HepG2 (cell line): ENCODE measurements around the gene DNAJB11. TPM values are rescaled to one million over a fixed set of nuclear protein-coding genes. Genes with fewer than 3 reads are reported as not detected.

ENCODE experiments used
- ATF7 ChIP-seq, 2 experiments: fragments of 450-650 bp in 1 of 2; sonication (generic) in 1 of 2; formaldehyde crosslinking in 1 of 2; IDR thresholded peaks; 2 replicates each; pipeline versions ENCODE4 v1.4.0 to v1.6.1; 2016 to 2020; ENCODE audit warnings: antibody characterized with exemption in 1 of 2, mild to moderate bottlenecking in 1 of 2, missing genetic modification reagents in 1 of 2
- ATF7-NPFF ChIP-seq: sonication (generic); formaldehyde crosslinking; IDR thresholded peaks from 2 replicates; pipeline ENCODE4 v1.8.1; 2023; ENCODE audit warnings: mild to moderate bottlenecking, low read depth, missing genetic modification reagents, moderate library complexity
- CHCHD3 ChIP-seq: sonication (generic); formaldehyde crosslinking; IDR thresholded peaks from 2 replicates; pipeline ENCODE4 v1.8.0; 2022; ENCODE audit warnings: mild to moderate bottlenecking, missing genetic modification reagents, moderate library complexity
- ERF ChIP-seq: IDR thresholded peaks from 2 replicates; pipeline ENCODE4 v1.6.1; 2018; ENCODE audit warnings: missing biosample characterization, missing genetic modification reagents
- FOXC1 ChIP-seq: sonication (generic); formaldehyde crosslinking; IDR thresholded peaks from 2 replicates; pipeline ENCODE4 v1.8.0; 2022; ENCODE audit warnings: mild to moderate bottlenecking, missing genetic modification reagents, borderline replicate concordance
- GLMP ChIP-seq: sonication (generic); formaldehyde crosslinking; IDR thresholded peaks from 2 replicates; pipeline ENCODE4 v1.9.0; 2021; ENCODE audit warnings: missing genetic modification reagents, mild to moderate bottlenecking, borderline replicate concordance
- GPN1 ChIP-seq: sonication (generic); formaldehyde crosslinking; IDR thresholded peaks from 2 replicates; pipeline ENCODE4 v1.5.1; 2020; ENCODE audit warnings: missing genetic modification reagents, borderline replicate concordance
- HOXA9 ChIP-seq: sonication (generic); formaldehyde crosslinking; IDR thresholded peaks from 2 replicates; pipeline ENCODE4 v1.8.1; 2022; ENCODE audit warnings: missing genetic modification reagents, mild to moderate bottlenecking, moderate library complexity, borderline replicate concordance
- NFYB ChIP-seq: sonication (generic); formaldehyde crosslinking; IDR thresholded peaks from 2 replicates; pipeline ENCODE4 v1.4.0; 2020; ENCODE audit warnings: missing genetic modification reagents
- NR2F1 ChIP-seq, 2 experiments: fragments of 450-650 bp in 1 of 2; formaldehyde crosslinking in 1 of 2; IDR thresholded peaks; 2 replicates each; pipeline versions ENCODE4 v1.5.0 to v1.6.1; 2016 to 2020; ENCODE audit warnings: mild to moderate bottlenecking in 1 of 2, missing compliant biosample characterization in 1 of 2, missing genetic modification reagents in 1 of 2, moderate library complexity in 1 of 2
- PAF1 ChIP-seq: IDR thresholded peaks from 2 replicates; pipeline ENCODE4 v1.6.1; 2016; ENCODE audit warnings: missing genetic modification reagents, missing compliant biosample characterization
- SP5 ChIP-seq: IDR thresholded peaks from 2 replicates; pipeline ENCODE4 v1.6.1; 2016; ENCODE audit warnings: low read depth, borderline replicate concordance
- SRSF9 ChIP-seq: fragments of 200-400 bp; formaldehyde crosslinking; IDR thresholded peaks from 2 replicates; pipeline ENCODE4 v1.6.1; 2018; ENCODE audit warnings: borderline replicate concordance, mild to moderate bottlenecking, low read depth, low read length; ENCODE audit not compliant: insufficient read depth, poor library complexity, severe bottlenecking
- ZFY ChIP-seq: sonication (generic); formaldehyde crosslinking; IDR thresholded peaks from 2 replicates; pipeline ENCODE4 v1.4.0; 2020; ENCODE audit warnings: missing genetic modification reagents
- ZKSCAN5 ChIP-seq: sonication (generic); formaldehyde crosslinking; IDR thresholded peaks from 2 replicates; pipeline ENCODE4 v1.5.1; 2020; ENCODE audit warnings: mild to moderate bottlenecking, missing genetic modification reagents
- ZNF234 ChIP-seq: sonication (generic); formaldehyde crosslinking; conservative IDR thresholded peaks from 2 replicates; pipeline ENCODE4 v1.5.1; 2020; ENCODE audit warnings: mild to moderate bottlenecking, missing genetic modification reagents
- ZNF567 ChIP-seq: sonication (generic); formaldehyde crosslinking; IDR thresholded peaks from 2 replicates; pipeline ENCODE4 v1.8.1; 2023; ENCODE audit warnings: mild to moderate bottlenecking, missing genetic modification reagents, borderline replicate concordance
- ZNF614 ChIP-seq: IDR thresholded peaks from 2 replicates; pipeline ENCODE4 v1.6.1; 2018; ENCODE audit warnings: missing biosample characterization, missing genetic modification reagents, inconsistent platforms, borderline replicate concordance
- ZNF672 ChIP-seq: sonication (generic); formaldehyde crosslinking; IDR thresholded peaks from 2 replicates; pipeline ENCODE4 v1.8.1; 2022; ENCODE audit warnings: missing genetic modification reagents
- ZNF75D ChIP-seq: sonication (generic); formaldehyde crosslinking; IDR thresholded peaks from 2 replicates; pipeline ENCODE4 v1.8.1; 2023; ENCODE audit warnings: missing genetic modification reagents, mild to moderate bottlenecking, borderline replicate concordance
- polyA plus RNA-seq, 8 experiments: library from polyadenylated mRNA; depleted of rRNA in 3 of 8; stranded (reverse) in 7 of 8; unstranded in 1 of 8; fragments of >200 nt; fragmentation: Illumina TruSeq in 4 of 8; extraction: Trizol in 4 of 8; gene quantifications; 2 replicates each; pipeline versions ENCODE4 v1.2.1 to v1.2.3, GENCODE V29; 2011 to 2016; ENCODE audit warnings: low read depth in 4 of 8, missing spikeins in 1 of 8, mixed read lengths in 1 of 8; ENCODE audit not compliant: insufficient read depth in 1 of 8
- total RNA-seq, 5 experiments: library from RNA; depleted of rRNA; stranded (reverse); fragments of >200 nt; fragmentation: Illumina TruSeq; extraction: Trizol; gene quantifications; 2 replicates each; pipeline ENCODE4 v1.2.3, GENCODE V29; 2016; ENCODE audit warnings: low read depth in 1 of 5
- TF ChIP-seq, protein P1 (sequence below): IDR thresholded peaks from 2 replicates; pipeline ENCODE4 v1.6.1; 2016; ENCODE audit warnings: mild to moderate bottlenecking

DNAJB11 gene
- total and polyA plus RNA-seq, 2 of the 13 experiments (the other 11 are each of a cell fraction or from before 2014, with no cell fraction given) = 41.0 to 132 TPM

- TF ChIP-seq GPN1 (CRISPR knock-in tag) (no peak), NR2F1 (CRISPR knock-in tag; IDR thresholded peaks at IDR 0.05) (no peak), ATF7-NPFF (CRISPR knock-in tag) (0 out of 2 replicates have a peak, but pooled peaks have one; percentile 15), GLMP (CRISPR knock-in tag) (no peak), HOXA9 (CRISPR knock-in tag) (peak; percentile 68; the same call in 1 of the 2 replicates), SP5 (no peak; the same call in 1 of the 2 replicates), ZNF567 (CRISPR knock-in tag) (no peak; the same call in 1 of the 2 replicates), ATF7 (IDR thresholded peaks at IDR 0.05) (no peak), ATF7 (CRISPR knock-in tag; IDR thresholded peaks at IDR 0.05) (no peak), ZNF234 (CRISPR knock-in tag) (no peak), ZFY (CRISPR knock-in tag) (no peak; the same call in 1 of the 2 replicates), ERF (CRISPR knock-in tag) (0 out of 2 replicates have a peak, but pooled peaks have one; percentile 41), SRSF9 (no peak), CHCHD3 (CRISPR knock-in tag) (no peak), ZNF614 (CRISPR knock-in tag) (0 out of 2 replicates have a peak, but pooled peaks have one; percentile 9), NFYB (CRISPR knock-in tag) (no peak), ZNF672 (CRISPR knock-in tag) (0 out of 2 replicates have a peak, but pooled peaks have one; percentile 37), FOXC1 (CRISPR knock-in tag) (no peak; the same call in 1 of the 2 replicates), ZKSCAN5 (CRISPR knock-in tag) (no peak), PAF1 (CRISPR knock-in tag) (peak; percentile 82), ZNF75D (CRISPR knock-in tag) (no peak)
- TF ChIP-seq, protein P1, sequence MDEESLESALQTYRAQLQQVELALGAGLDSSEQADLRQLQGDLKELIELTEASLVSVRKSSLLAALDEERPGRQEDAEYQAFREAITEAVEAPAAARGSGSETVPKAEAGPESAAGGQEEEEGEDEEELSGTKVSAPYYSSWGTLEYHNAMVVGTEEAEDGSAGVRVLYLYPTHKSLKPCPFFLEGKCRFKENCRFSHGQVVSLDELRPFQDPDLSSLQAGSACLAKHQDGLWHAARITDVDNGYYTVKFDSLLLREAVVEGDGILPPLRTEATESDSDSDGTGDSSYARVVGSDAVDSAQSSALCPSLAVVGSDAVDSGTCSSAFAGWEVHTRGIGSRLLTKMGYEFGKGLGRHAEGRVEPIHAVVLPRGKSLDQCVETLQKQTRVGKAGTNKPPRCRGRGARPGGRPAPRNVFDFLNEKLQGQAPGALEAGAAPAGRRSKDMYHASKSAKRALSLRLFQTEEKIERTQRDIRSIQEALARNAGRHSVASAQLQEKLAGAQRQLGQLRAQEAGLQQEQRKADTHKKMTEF (CRISPR knock-in tag) = no peak
Measured at GRCh38 chr3:186618318-186618938, 47.9 kb downstream of the DNAJB11 start (continued).
